Osteocyte (in vitro differentiated cells): Measurements from ENCODE around the gene C15orf39. TPM values are rescaled to one million over a fixed set of nuclear protein-coding genes. Genes with fewer than 3 reads are reported as not detected.

Experiments used
- DNase-seq: peaks from one replicate; pipeline ENCODE4 v3.0.0; 2021; ENCODE audit warnings: mixed read lengths; ENCODE audit not compliant: unreplicated experiment; ENCODE audit errors: extremely low spot score
- H3K27ac Mint-ChIP-seq: one replicate; pipeline ENCODE4 v1.8.0; 2021; ENCODE audit warnings: mild to moderate bottlenecking, mixed read lengths; ENCODE audit not compliant: unreplicated experiment
- H3K27me3 Mint-ChIP-seq: one replicate; pipeline ENCODE4 v1.8.0; 2021; ENCODE audit warnings: mixed read lengths; ENCODE audit not compliant: unreplicated experiment
- H3K36me3 Mint-ChIP-seq: one replicate; pipeline ENCODE4 v1.8.0; 2021; ENCODE audit warnings: mixed read lengths; ENCODE audit not compliant: unreplicated experiment
- H3K4me1 Mint-ChIP-seq: one replicate; pipeline ENCODE4 v1.8.0; 2021; ENCODE audit warnings: mixed read lengths; ENCODE audit not compliant: unreplicated experiment
- H3K4me3 Mint-ChIP-seq: one replicate; pipeline ENCODE4 v1.8.0; 2021; ENCODE audit warnings: mild to moderate bottlenecking, moderate library complexity, mixed read lengths; ENCODE audit not compliant: unreplicated experiment
- H3K9me3 Mint-ChIP-seq: one replicate; pipeline ENCODE4 v1.8.0; 2021; ENCODE audit warnings: mixed read lengths; ENCODE audit not compliant: unreplicated experiment
- CTCF ChIP-seq: fragments of 200-600 bp; sonication (generic); IDR thresholded peaks from 2 replicates; pipeline ENCODE4 v1.5.0; 2021; ENCODE audit warnings: antibody characterized with exemption, mild to moderate bottlenecking, moderate library complexity
- total RNA-seq: library from RNA; stranded (reverse); gene quantifications from 2 replicates; pipeline ENCODE4 v1.2.1, GENCODE V29; 2021

The C15orf39 gene
- total RNA-seq, 1 donor from 2014 or later, result 19.4 TPM

- no peaks in the 10 kb centered on the region for H3K9me3 Mint-ChIP-seq
- no peak overlapping the region for H3K27ac Mint-ChIP-seq
- TF ChIP-seq CTCF, result no peak
- DNase-seq, result no peak
- H3K4me3 Mint-ChIP-seq, result no peak overlapping the region
- peaks cover 29% of the 10 kb centered on the region for H3K4me1 Mint-ChIP-seq
- no peaks in the 10 kb centered on the region for H3K27me3 Mint-ChIP-seq
- H3K36me3 Mint-ChIP-seq, result no peaks in the 10 kb centered on the region
Measured at GRCh38 chr15:75172284-75172820, 29.3 kb upstream of the C15orf39 start.

GRCh38 chr15:75174102-75174501, 27.6 kb upstream of the C15orf39 start:
- H3K9me3 Mint-ChIP-seq, result no peaks in the 10 kb centered on the region
- H3K27ac Mint-ChIP-seq, result no peak overlapping the region
- peaks cover 35% of the 10 kb centered on the region for H3K4me1 Mint-ChIP-seq
- TF ChIP-seq CTCF, result no peak
- DNase-seq, result no peak
- H3K36me3 Mint-ChIP-seq, result no peaks in the 10 kb centered on the region
- no peak overlapping the region for H3K4me3 Mint-ChIP-seq
- H3K27me3 Mint-ChIP-seq, result peaks cover 2% of the 10 kb centered on the region

- DNase-seq, result no peak
- H3K4me1 Mint-ChIP-seq, result peaks cover 35% of the 10 kb centered on the region
- H3K9me3 Mint-ChIP-seq, result no peaks in the 10 kb centered on the region
- no peaks in the 10 kb centered on the region for H3K36me3 Mint-ChIP-seq
- no peak overlapping the region for H3K4me3 Mint-ChIP-seq
- TF ChIP-seq CTCF, result no peak
- peaks cover 3% of the 10 kb centered on the region for H3K27me3 Mint-ChIP-seq
- no peak overlapping the region for H3K27ac Mint-ChIP-seq
Measured at GRCh38 chr15:75174729-75175128, 27.0 kb upstream of the C15orf39 start.

- peaks cover 24% of the 10 kb centered on the region for H3K4me1 Mint-ChIP-seq
- peaks cover 3% of the 10 kb centered on the region for H3K27me3 Mint-ChIP-seq
- no peak for TF ChIP-seq CTCF
- no peak overlapping the region for H3K4me3 Mint-ChIP-seq
- DNase-seq, result no peak
- no peaks in the 10 kb centered on the region for H3K36me3 Mint-ChIP-seq
- H3K27ac Mint-ChIP-seq, result no peak overlapping the region
- H3K9me3 Mint-ChIP-seq, result no peaks in the 10 kb centered on the region
Measured at GRCh38 chr15:75176396-75176761, 25.3 kb upstream of the C15orf39 start.

- no peak overlapping the region for H3K4me3 Mint-ChIP-seq
- H3K9me3 Mint-ChIP-seq, result no peaks in the 10 kb centered on the region
- H3K27ac Mint-ChIP-seq, result no peak overlapping the region
- TF ChIP-seq CTCF, result no peak
- H3K36me3 Mint-ChIP-seq, result no peaks in the 10 kb centered on the region
- DNase-seq, result no peak
- peaks cover 3% of the 10 kb centered on the region for H3K27me3 Mint-ChIP-seq
- H3K4me1 Mint-ChIP-seq, result peaks cover 23% of the 10 kb centered on the region
Measured at GRCh38 chr15:75177360-75178071, 24.2 kb upstream of the C15orf39 start.
